K562 (cell line): ENCODE results near the gene SAP25. TPM values are rescaled to one million over a fixed set of nuclear protein-coding genes. Genes with fewer than 3 reads are reported as not detected.

Source experiments
- CREBBP ChIP-seq: IDR thresholded peaks from one replicate; pipeline ENCODE4 v1.6.1; 2012; ENCODE audit warnings: low read depth, mild to moderate bottlenecking, control low read depth, inconsistent platforms, low read length
- HNRNPL ChIP-seq: fragments of 200-400 bp; formaldehyde crosslinking; IDR thresholded peaks from 2 replicates; pipeline ENCODE4 v1.6.1; 2017; ENCODE audit warnings: low read depth, mild to moderate bottlenecking, low read length
- MAZ ChIP-seq, 2 experiments: fragments of 450-650 bp in 1 of 2; sonication (generic) in 1 of 2; formaldehyde crosslinking; IDR thresholded peaks in 1 of 2; conservative IDR thresholded peaks in 1 of 2; 2 replicates each; pipeline versions ENCODE4 v1.4.0 to v1.5.0; 2020; ENCODE audit warnings: mild to moderate bottlenecking in 1 of 2, missing genetic modification reagents in 1 of 2
- NRF1 ChIP-seq, 2 experiments: fragments of 450-650 bp; IDR thresholded peaks in 1 of 2; conservative IDR thresholded peaks in 1 of 2; 2 replicates each; pipeline ENCODE4 v1.6.1; 2014; ENCODE audit warnings: mild to moderate bottlenecking in 2 of 2
- PHF8 ChIP-seq: fragments of 200-600 bp; sonication (generic); IDR thresholded peaks from 2 replicates; pipeline ENCODE4 v1.6.1; 2012; ENCODE audit warnings: mixed run types, mild to moderate bottlenecking, inconsistent platforms, low read length, moderate library complexity, borderline replicate concordance
- PML ChIP-seq: IDR thresholded peaks from 2 replicates; pipeline ENCODE4 v1.6.1; 2012; ENCODE audit warnings: low read length, inconsistent platforms
- RBM34 ChIP-seq: fragments of 200-400 bp; formaldehyde crosslinking; IDR thresholded peaks from 2 replicates; pipeline ENCODE4 v1.6.1; 2018; ENCODE audit warnings: low read length, borderline replicate concordance; ENCODE audit not compliant: insufficient read depth
- TEAD2 ChIP-seq: fragments of 450-650 bp; IDR thresholded peaks from 2 replicates; pipeline ENCODE4 v1.6.1; 2016; ENCODE audit warnings: missing genetic modification characterization, control low read depth, missing compliant biosample characterization
- ZNF274 ChIP-seq: IDR thresholded peaks from 2 replicates; pipeline ENCODE4 v1.6.1; 2011; ENCODE audit warnings: low read depth, mild to moderate bottlenecking, low read length, moderate library complexity, borderline replicate concordance
- polyA plus RNA-seq, 8 experiments: library from polyadenylated mRNA; depleted of rRNA in 4 of 8; stranded (reverse) in 5 of 8; unstranded in 3 of 8; fragments of >200 nt; fragmentation: Nextera tagmentation in 2 of 8; fragmentation: Illumina TruSeq in 1 of 8; extraction: Ambion mirVana in 2 of 8; extraction: Trizol in 1 of 8; gene quantifications; 2 replicates each; pipeline versions ENCODE4 v1.2.1 to v1.2.3, GENCODE V29; 2011 to 2014; ENCODE audit warnings: inconsistent platforms in 1 of 8, missing spikeins in 1 of 8
- total RNA-seq, 7 experiments: library from RNA; depleted of rRNA in 6 of 7; stranded (reverse); fragments of >200 nt in 6 of 7; fragmentation: Illumina TruSeq in 2 of 7; extraction: Trizol in 2 of 7; gene quantifications; 2 replicates each; pipeline versions ENCODE4 v1.2.1 to v1.2.3, GENCODE V29; 2011 to 2021; ENCODE audit warnings: low replicate concordance in 1 of 7
- TF ChIP-seq, protein P1 (sequence below): sonication (generic); formaldehyde crosslinking; IDR thresholded peaks from 2 replicates; pipeline ENCODE4 v1.9.0; 2022; ENCODE audit warnings: mild to moderate bottlenecking, missing genetic modification reagents
- TF ChIP-seq, protein P2 (sequence below): sonication (generic); formaldehyde crosslinking; IDR thresholded peaks from 2 replicates; pipeline ENCODE4 v1.8.1; 2022; ENCODE audit warnings: missing genetic modification reagents
- TF ChIP-seq, protein P3 (sequence below), 3 experiments: IDR thresholded peaks in 2 of 3; conservative IDR thresholded peaks in 1 of 3; 2 replicates each; pipeline ENCODE4 v1.5.1; 2011 to 2012; ENCODE audit warnings: low read length in 3 of 3, mild to moderate bottlenecking in 3 of 3, control low read depth in 2 of 3, improper control_type of control experiment in 1 of 3, inconsistent platforms in 1 of 3, low read depth in 1 of 3, mixed read lengths in 1 of 3, moderate library complexity in 1 of 3; ENCODE audit not compliant: insufficient read depth in 2 of 3
- TF ChIP-seq, protein P4 (sequence below), 2 experiments: fragments of 450-650 bp; conservative IDR thresholded peaks; 2 replicates each; pipeline ENCODE4 v1.6.1; 2017; ENCODE audit warnings: mild to moderate bottlenecking in 2 of 2, moderate library complexity in 2 of 2
- TF ChIP-seq, protein P5 (sequence below), 2 experiments: fragments of 450-650 bp in 1 of 2; IDR thresholded peaks; 2 replicates each; pipeline ENCODE4 v1.6.1; 2011 to 2017; ENCODE audit warnings: low read depth in 2 of 2, antibody characterized with exemption in 1 of 2, borderline replicate concordance in 1 of 2, low read length in 1 of 2, mild to moderate bottlenecking in 1 of 2, mixed read lengths in 1 of 2; ENCODE audit not compliant: control insufficient read depth in 1 of 2
- TF ChIP-seq, protein P6 (sequence below): fragments of 450-650 bp; IDR thresholded peaks from 2 replicates; pipeline ENCODE4 v1.6.1; 2017; ENCODE audit warnings: mild to moderate bottlenecking, moderate library complexity

Gene SAP25
- total and polyA plus RNA-seq, 9 of the 15 experiments (the other 6 are each of a cell fraction or from before 2014, with no cell fraction given), result 0.13 to 5.3 (median 0.78) TPM; not detected in 1

DNA sequence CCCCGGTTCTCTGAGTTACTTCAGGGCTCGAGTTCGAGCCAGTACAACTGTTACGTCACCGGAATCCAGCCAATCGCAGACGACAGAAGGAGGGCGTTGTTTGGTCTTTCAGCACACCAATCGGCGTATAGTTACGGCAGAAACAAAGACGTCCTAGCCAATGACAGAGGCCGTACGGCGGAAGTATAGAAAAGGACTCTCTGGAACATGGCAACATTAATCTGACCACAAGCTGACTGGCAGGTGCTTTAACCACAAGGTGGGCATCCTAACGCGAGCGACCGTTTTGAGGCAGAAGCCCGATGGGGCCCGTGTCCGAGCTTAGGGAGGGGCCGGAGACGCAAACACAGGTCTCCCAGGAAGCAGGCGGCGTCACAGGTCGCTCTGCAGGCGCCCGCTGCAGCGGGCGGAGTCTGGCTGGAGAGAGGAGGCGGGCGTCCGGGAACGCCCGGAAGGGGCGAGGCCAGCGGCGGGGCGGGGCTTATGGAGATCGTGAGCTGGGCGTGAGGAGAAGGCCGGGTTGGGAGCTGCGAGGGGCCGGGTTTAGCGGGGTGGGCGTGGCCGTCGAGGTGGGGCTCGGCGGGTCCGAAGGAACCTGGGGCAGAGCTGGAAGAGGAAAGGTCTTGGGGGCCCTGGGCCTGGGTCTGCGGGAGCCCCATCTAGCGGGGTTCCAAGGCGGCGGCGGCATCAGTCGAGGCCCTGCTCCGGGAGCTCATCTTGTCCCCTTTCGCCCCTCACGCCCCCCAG lies 38.5 kb upstream of the SAP25 start, which contains the start of gene MOSPD3 (continued):
- TF ChIP-seq, protein P1, sequence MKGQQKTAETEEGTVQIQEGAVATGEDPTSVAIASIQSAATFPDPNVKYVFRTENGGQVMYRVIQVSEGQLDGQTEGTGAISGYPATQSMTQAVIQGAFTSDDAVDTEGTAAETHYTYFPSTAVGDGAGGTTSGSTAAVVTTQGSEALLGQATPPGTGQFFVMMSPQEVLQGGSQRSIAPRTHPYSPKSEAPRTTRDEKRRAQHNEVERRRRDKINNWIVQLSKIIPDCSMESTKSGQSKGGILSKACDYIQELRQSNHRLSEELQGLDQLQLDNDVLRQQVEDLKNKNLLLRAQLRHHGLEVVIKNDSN (CRISPR knock-in tag), result no peak
- no peak for TF ChIP-seq CREBBP
- TF ChIP-seq, protein P2, sequence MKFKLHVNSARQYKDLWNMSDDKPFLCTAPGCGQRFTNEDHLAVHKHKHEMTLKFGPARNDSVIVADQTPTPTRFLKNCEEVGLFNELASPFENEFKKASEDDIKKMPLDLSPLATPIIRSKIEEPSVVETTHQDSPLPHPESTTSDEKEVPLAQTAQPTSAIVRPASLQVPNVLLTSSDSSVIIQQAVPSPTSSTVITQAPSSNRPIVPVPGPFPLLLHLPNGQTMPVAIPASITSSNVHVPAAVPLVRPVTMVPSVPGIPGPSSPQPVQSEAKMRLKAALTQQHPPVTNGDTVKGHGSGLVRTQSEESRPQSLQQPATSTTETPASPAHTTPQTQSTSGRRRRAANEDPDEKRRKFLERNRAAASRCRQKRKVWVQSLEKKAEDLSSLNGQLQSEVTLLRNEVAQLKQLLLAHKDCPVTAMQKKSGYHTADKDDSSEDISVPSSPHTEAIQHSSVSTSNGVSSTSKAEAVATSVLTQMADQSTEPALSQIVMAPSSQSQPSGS, result no peak
- TF ChIP-seq PHF8, result peak; percentile 82; the same call in 1 of the 2 replicates
- no peak for TF ChIP-seq TEAD2 (tag)
- TF ChIP-seq ZNF274, result no peak
- no peak for TF ChIP-seq HNRNPL
- TF ChIP-seq MAZ (CRISPR knock-in tag; conservative IDR thresholded peaks at IDR 0.05 in 1 of 2, IDR thresholded peaks at IDR 0.05 in 1 of 2), result peak; percentile 48 to 72; a peak in 3 of 4 replicates
- TF ChIP-seq RBM34, result no peak
- TF ChIP-seq, protein P3, sequence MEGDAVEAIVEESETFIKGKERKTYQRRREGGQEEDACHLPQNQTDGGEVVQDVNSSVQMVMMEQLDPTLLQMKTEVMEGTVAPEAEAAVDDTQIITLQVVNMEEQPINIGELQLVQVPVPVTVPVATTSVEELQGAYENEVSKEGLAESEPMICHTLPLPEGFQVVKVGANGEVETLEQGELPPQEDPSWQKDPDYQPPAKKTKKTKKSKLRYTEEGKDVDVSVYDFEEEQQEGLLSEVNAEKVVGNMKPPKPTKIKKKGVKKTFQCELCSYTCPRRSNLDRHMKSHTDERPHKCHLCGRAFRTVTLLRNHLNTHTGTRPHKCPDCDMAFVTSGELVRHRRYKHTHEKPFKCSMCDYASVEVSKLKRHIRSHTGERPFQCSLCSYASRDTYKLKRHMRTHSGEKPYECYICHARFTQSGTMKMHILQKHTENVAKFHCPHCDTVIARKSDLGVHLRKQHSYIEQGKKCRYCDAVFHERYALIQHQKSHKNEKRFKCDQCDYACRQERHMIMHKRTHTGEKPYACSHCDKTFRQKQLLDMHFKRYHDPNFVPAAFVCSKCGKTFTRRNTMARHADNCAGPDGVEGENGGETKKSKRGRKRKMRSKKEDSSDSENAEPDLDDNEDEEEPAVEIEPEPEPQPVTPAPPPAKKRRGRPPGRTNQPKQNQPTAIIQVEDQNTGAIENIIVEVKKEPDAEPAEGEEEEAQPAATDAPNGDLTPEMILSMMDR (IDR thresholded peaks at IDR 0.05 in 2 of 3, conservative IDR thresholded peaks at IDR 0.05 in 1 of 3; ENCODE audit: insufficient read depth in 2 of 3, low read depth in 1 of 3, low read length in 3 of 3), result 0 out of 6 replicates have a peak, but pooled peaks of 1 of the 3 experiments have one; percentile 1
- TF ChIP-seq PML, result peak; percentile 79; the same call in 1 of the 2 replicates
- TF ChIP-seq, protein P4, sequence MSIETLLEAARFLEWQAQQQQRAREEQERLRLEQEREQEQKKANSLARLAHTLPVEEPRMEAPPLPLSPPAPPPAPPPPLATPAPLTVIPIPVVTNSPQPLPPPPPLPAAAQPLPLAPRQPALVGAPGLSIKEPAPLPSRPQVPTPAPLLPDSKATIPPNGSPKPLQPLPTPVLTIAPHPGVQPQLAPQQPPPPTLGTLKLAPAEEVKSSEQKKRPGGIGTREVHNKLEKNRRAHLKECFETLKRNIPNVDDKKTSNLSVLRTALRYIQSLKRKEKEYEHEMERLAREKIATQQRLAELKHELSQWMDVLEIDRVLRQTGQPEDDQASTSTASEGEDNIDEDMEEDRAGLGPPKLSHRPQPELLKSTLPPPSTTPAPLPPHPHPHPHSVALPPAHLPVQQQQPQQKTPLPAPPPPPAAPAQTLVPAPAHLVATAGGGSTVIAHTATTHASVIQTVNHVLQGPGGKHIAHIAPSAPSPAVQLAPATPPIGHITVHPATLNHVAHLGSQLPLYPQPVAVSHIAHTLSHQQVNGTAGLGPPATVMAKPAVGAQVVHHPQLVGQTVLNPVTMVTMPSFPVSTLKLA (conservative IDR thresholded peaks at IDR 0.05), result peak; percentile 82 to 92
- TF ChIP-seq, protein P5, sequence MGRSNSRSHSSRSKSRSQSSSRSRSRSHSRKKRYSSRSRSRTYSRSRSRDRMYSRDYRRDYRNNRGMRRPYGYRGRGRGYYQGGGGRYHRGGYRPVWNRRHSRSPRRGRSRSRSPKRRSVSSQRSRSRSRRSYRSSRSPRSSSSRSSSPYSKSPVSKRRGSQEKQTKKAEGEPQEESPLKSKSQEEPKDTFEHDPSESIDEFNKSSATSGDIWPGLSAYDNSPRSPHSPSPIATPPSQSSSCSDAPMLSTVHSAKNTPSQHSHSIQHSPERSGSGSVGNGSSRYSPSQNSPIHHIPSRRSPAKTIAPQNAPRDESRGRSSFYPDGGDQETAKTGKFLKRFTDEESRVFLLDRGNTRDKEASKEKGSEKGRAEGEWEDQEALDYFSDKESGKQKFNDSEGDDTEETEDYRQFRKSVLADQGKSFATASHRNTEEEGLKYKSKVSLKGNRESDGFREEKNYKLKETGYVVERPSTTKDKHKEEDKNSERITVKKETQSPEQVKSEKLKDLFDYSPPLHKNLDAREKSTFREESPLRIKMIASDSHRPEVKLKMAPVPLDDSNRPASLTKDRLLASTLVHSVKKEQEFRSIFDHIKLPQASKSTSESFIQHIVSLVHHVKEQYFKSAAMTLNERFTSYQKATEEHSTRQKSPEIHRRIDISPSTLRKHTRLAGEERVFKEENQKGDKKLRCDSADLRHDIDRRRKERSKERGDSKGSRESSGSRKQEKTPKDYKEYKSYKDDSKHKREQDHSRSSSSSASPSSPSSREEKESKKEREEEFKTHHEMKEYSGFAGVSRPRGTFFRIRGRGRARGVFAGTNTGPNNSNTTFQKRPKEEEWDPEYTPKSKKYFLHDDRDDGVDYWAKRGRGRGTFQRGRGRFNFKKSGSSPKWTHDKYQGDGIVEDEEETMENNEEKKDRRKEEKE (IDR thresholded peaks at IDR 0.05; ENCODE audit: borderline replicate concordance in 1 of 2, control insufficient read depth in 1 of 2, low read depth in 2 of 2, low read length in 1 of 2), result no peak
- TF ChIP-seq, protein P6, sequence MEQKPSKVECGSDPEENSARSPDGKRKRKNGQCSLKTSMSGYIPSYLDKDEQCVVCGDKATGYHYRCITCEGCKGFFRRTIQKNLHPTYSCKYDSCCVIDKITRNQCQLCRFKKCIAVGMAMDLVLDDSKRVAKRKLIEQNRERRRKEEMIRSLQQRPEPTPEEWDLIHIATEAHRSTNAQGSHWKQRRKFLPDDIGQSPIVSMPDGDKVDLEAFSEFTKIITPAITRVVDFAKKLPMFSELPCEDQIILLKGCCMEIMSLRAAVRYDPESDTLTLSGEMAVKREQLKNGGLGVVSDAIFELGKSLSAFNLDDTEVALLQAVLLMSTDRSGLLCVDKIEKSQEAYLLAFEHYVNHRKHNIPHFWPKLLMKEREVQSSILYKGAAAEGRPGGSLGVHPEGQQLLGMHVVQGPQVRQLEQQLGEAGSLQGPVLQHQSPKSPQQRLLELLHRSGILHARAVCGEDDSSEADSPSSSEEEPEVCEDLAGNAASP, result no peak
- TF ChIP-seq NRF1 (conservative IDR thresholded peaks at IDR 0.05 in 1 of 2, IDR thresholded peaks at IDR 0.05 in 1 of 2), result peak; percentile 70 to 71
